GM18858 (cell line): ENCODE data around the gene CD209.

ENCODE experiments used
- ATAC-seq: cut with Tn5 transposase; IDR thresholded peaks from one replicate; pipeline ENCODE4 v1.9.1; 2021; ENCODE audit not compliant: unreplicated experiment

CD209 gene

GRCh38 chr19:7709932-7710460, 37.3 kb downstream of the CD209 start:
- no peak for ATAC-seq

- ATAC-seq, result no peak
Measured at GRCh38 chr19:7706955-7707456, 40.3 kb downstream of the CD209 start.

GRCh38 chr19:7706188-7706954, 41.0 kb downstream of the CD209 start:
- ATAC-seq, result no peak

GRCh38 chr19:7705387-7706187, 41.7 kb downstream of the CD209 start:
- ATAC-seq, result no peak

GRCh38 chr19:7704280-7705060, 42.9 kb downstream of the CD209 start:
- no peak for ATAC-seq

GRCh38 chr19:7703332-7703731, 44.0 kb downstream of the CD209 start:
- no peak for ATAC-seq

GRCh38 chr19:7701654-7702457, 45.5 kb downstream of the CD209 start, which contains the start of gene FCER2:
FCER2 (minus strand) TSS chr19:7702131; CDS start chr19:7699760, 2,371 bp downstream.
- peak; percentile 41 for ATAC-seq

GRCh38 chr19:7701049-7701653, 46.2 kb downstream of the CD209 start:
- ATAC-seq, result no peak

- no peak for ATAC-seq
Measured at GRCh38 chr19:7699417-7700401, 47.6 kb downstream of the CD209 start.

GRCh38 chr19:7699003-7699402, 48.3 kb downstream of the CD209 start:
- no peak for ATAC-seq

GRCh38 chr19:7698583-7698982, 48.8 kb downstream of the CD209 start:
- ATAC-seq, result no peak

GRCh38 chr19:7697721-7698287, 49.5 kb downstream of the CD209 start:
- no peak for ATAC-seq

GRCh38 chr19:7694499-7694898, 52.8 kb downstream of the CD209 start:
- no peak for ATAC-seq

- no peak for ATAC-seq
Measured at GRCh38 chr19:7692417-7693088, 54.8 kb downstream of the CD209 start.

- no peak for ATAC-seq
Measured at GRCh38 chr19:7691497-7691896, 55.8 kb downstream of the CD209 start.

- ATAC-seq, result no peak
Measured at GRCh38 chr19:7690779-7691258, 56.5 kb downstream of the CD209 start.
